Smooth muscle cell (in vitro differentiated cells): ENCODE data around the gene TMEM234. TPM values are rescaled to one million over a fixed set of nuclear protein-coding genes. Genes with fewer than 3 reads are reported as not detected.

Experiments
- DNase-seq: peaks from one replicate; lab custom pipeline; 2025; ENCODE audit not compliant: unreplicated experiment; lab: John Stamatoyannopoulos, UW
- H2AFZ ChIP-seq: fragments of 200-600 bp; sonication (generic); 2 replicates; pipeline ENCODE4 v1.6.0; 2016; ENCODE audit warnings: antibody characterized with exemption, low read depth, mild to moderate bottlenecking
- H3F3A ChIP-seq: fragments of 200-600 bp; sonication (generic); 2 replicates; pipeline ENCODE4 v1.6.0; 2017; ENCODE audit warnings: antibody characterized with exemption, low read depth
- H3K27ac ChIP-seq: fragments of 200-600 bp; sonication (generic); 2 replicates; pipeline ENCODE4 v1.5.1; 2016; ENCODE audit warnings: low read depth, mild to moderate bottlenecking
- H3K27me3 ChIP-seq: fragments of 200-600 bp; sonication (generic); 2 replicates; pipeline ENCODE4 v1.6.1; 2016; ENCODE audit warnings: low read depth, mild to moderate bottlenecking
- H3K36me3 ChIP-seq: fragments of 200-600 bp; sonication (generic); 2 replicates; pipeline ENCODE4 v1.5.1; 2016; ENCODE audit warnings: low read depth
- H3K4me1 ChIP-seq: fragments of 200-600 bp; sonication (generic); 2 replicates; pipeline ENCODE4 v1.5.1; 2016; ENCODE audit warnings: low read depth
- H3K4me2 ChIP-seq: fragments of 200-600 bp; sonication (generic); 2 replicates; pipeline ENCODE4 v1.6.0; 2016; ENCODE audit warnings: mild to moderate bottlenecking
- H3K4me3 ChIP-seq: fragments of 200-600 bp; sonication (generic); 2 replicates; pipeline ENCODE4 v1.5.1; 2016; ENCODE audit warnings: mild to moderate bottlenecking
- H3K79me2 ChIP-seq: fragments of 200-600 bp; sonication (generic); 2 replicates; pipeline ENCODE4 v1.6.0; 2016; ENCODE audit warnings: low read depth, mild to moderate bottlenecking
- H3K9ac ChIP-seq: fragments of 200-600 bp; sonication (generic); 2 replicates; pipeline ENCODE4 v1.6.0; 2016; ENCODE audit warnings: low read depth
- H3K9me3 ChIP-seq: fragments of 200-600 bp; sonication (generic); replicated peaks from 2 replicates; pipeline ENCODE4 v1.5.1; 2016; ENCODE audit warnings: low read depth
- H4K20me1 ChIP-seq: fragments of 200-600 bp; sonication (generic); 2 replicates; pipeline ENCODE4 v1.6.0; 2016; ENCODE audit warnings: low read depth
- WGBS: methylation state at CpG from one replicate; pipeline ENCODE4 v1.1.7; 2016; ENCODE audit warnings: low lambda C conversion rate; 5-methylcytosine and 5-hydroxymethylcytosine counted together
- polyA plus RNA-seq: library from polyadenylated mRNA; unstranded; fragments of >200 nt; fragmentation: Nextera tagmentation; extraction: Ambion mirVana; gene quantifications from 2 replicates; pipeline ENCODE4 v1.2.1, GENCODE V29; 2016
- total RNA-seq: library from RNA; depleted of rRNA; stranded (reverse); fragments of >200 nt; gene quantifications from 2 replicates; pipeline ENCODE4 v1.2.3, GENCODE V29; 2014
- TF ChIP-seq, protein P1 (sequence below): fragments of 200-600 bp; sonication (generic); IDR thresholded peaks from 2 replicates; pipeline ENCODE4 v1.5.1; 2017; ENCODE audit warnings: borderline replicate concordance, mild to moderate bottlenecking, antibody characterized with exemption; ENCODE audit not compliant: insufficient read depth, poor library complexity, severe bottlenecking

Gene TMEM234
- total and polyA plus RNA-seq, 2 experiments from 2014 or later = 10.9 to 19.8 TPM

DNA sequence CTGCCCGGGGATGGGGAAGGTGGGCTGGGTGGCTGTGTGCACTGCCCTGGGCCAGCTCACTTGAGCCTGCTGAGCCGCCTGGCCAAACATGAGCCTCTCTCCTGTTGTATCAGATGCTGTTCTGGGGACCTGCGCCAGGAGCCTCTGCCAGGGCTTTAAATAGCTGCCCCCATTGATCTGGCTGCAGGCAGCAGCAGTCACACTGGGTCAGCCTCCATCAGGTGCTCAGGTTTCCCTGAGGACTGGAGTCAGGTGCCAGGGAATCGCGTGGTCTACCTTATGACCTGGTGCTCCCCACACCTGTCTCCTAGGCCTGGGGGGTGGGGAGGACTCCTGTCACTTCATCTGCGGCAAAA, 22.5 kb downstream of the TMEM234 start:
- Histone ChIP-seq H3K4me1 (peaks cover 18% of the 10 kb centered on the region), H3K27me3 (no peaks in the 10 kb centered on the region), H2AFZ (no peak overlapping the region), H4K20me1 (peaks cover 11% of the 10 kb centered on the region), H3K4me3 (peak overlapping the region; percentile 72), H3F3A (peaks cover 40% of the 10 kb centered on the region), H3K4me2 (peak overlapping the region; percentile 96), H3K36me3 (no peaks in the 10 kb centered on the region), H3K79me2 (no peaks in the 10 kb centered on the region), H3K27ac (peak overlapping the region; percentile 99), H3K9me3 (no peaks in the 10 kb centered on the region), H3K9ac (peak overlapping the region; percentile 97)
- TF ChIP-seq, protein P1, sequence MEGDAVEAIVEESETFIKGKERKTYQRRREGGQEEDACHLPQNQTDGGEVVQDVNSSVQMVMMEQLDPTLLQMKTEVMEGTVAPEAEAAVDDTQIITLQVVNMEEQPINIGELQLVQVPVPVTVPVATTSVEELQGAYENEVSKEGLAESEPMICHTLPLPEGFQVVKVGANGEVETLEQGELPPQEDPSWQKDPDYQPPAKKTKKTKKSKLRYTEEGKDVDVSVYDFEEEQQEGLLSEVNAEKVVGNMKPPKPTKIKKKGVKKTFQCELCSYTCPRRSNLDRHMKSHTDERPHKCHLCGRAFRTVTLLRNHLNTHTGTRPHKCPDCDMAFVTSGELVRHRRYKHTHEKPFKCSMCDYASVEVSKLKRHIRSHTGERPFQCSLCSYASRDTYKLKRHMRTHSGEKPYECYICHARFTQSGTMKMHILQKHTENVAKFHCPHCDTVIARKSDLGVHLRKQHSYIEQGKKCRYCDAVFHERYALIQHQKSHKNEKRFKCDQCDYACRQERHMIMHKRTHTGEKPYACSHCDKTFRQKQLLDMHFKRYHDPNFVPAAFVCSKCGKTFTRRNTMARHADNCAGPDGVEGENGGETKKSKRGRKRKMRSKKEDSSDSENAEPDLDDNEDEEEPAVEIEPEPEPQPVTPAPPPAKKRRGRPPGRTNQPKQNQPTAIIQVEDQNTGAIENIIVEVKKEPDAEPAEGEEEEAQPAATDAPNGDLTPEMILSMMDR = no peak
- no peak for DNase-seq
- 52% methylated on average over 6 of the region's 6 CpGs for WGBS

DNA sequence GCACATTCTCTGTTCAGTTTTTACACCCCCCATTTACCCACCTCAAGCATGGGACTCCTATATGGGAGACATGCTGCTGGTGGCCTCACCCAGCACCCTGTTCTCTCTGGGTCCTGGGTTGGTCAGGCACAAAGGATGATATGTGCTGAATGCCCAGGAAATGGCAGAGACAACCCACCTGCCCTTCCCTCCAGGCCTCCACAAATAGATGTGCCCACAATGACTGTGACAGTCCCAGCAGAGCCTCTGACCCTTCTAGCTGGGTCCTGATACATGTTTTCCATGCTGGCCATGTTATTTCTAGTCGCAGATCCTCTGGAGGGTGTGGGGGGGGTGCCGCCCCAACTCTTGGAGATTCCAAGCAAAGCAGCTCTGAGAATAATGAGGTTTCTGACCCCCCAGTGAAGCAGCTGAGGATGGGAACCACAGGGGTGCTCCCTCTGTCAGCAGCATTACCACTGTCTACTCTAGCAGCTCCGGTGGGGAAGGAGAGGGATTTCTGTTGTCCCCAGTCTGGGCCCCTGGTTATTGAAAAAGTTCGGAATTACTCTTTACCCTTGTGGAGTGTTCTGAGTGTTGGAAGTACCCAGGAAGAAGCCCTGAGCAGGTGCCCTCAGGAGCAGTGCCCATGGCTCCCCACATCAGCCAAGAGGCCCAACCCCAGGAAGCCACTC, 23.0 kb downstream of the TMEM234 start:
- peaks cover 3% of the 10 kb centered on the region for H3K36me3 ChIP-seq
- WGBS = 90% methylated on average over 4 of the region's 4 CpGs

DNA sequence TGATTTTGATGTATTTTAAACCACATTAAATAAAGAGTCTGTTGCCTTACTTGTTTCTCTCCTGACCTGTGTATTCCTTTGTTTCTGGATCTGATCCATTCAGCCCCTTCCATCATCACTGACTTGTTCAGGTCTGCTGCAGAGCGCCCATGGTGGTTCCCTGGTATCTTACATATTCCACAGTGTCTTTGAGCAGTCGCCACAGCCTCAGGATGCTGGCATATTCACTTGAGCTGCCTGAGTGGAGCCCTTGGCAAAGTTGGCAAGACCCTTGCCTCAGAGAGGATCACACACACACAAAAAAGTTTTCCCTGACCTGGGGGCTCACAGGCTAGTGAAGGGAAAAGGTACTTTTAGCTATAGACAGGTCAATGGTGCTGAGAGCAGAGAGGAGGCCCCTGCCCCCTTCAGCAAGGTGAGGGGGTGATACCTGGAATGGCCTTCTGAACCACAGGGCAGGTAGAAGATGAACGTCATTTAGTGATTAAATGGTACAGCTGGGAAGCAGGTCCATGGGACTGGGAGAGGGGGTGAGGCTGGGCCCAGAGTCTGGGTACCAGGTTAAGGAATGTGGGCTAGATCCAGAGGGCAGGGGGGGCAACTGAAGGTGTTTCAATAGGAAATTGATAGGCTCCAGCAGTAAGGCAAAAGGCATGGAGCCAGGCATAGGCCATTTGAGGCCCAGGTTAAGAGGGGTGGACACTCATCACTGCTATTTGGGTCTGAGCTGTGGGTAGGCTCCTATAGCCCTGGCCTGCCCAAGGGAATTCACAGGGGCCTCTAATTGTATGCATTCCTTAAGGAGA, 23.7 kb downstream of the TMEM234 start:
- DNase-seq = no peak
- H3K4me3 ChIP-seq = no peak overlapping the region
- H3K4me1 ChIP-seq = peaks cover 18% of the 10 kb centered on the region
- no peaks in the 10 kb centered on the region for H3K27me3 ChIP-seq
- H3K79me2 ChIP-seq = no peaks in the 10 kb centered on the region
- no peaks in the 10 kb centered on the region for H3K9me3 ChIP-seq
- no peak overlapping the region for H3K27ac ChIP-seq
- WGBS = 94% methylated on average over 3 of the region's 3 CpGs
- peaks cover 9% of the 10 kb centered on the region for H3K36me3 ChIP-seq
- no peak overlapping the region for H3K4me2 ChIP-seq
- peaks cover 40% of the 10 kb centered on the region for H3F3A ChIP-seq
- H4K20me1 ChIP-seq = peaks cover 11% of the 10 kb centered on the region
- TF ChIP-seq, protein P1 = no peak
- H3K9ac ChIP-seq = no peak overlapping the region
- H2AFZ ChIP-seq = no peak overlapping the region

More for the DNA sequence above, 23.0 kb downstream of the TMEM234 start:
- no peaks in the 10 kb centered on the region for H3K9me3 ChIP-seq
- TF ChIP-seq, protein P1 = no peak
- peaks cover 40% of the 10 kb centered on the region for H3F3A ChIP-seq
- peaks cover 11% of the 10 kb centered on the region for H4K20me1 ChIP-seq
- no peak for DNase-seq
- H3K4me1 ChIP-seq = peaks cover 18% of the 10 kb centered on the region
- H3K79me2 ChIP-seq = no peaks in the 10 kb centered on the region
- peak overlapping the region; percentile 99 for H3K27ac ChIP-seq
- no peak overlapping the region for H2AFZ ChIP-seq
- no peak overlapping the region for H3K4me3 ChIP-seq
- no peak overlapping the region for H3K9ac ChIP-seq
- H3K4me2 ChIP-seq = no peak overlapping the region
- H3K27me3 ChIP-seq = no peaks in the 10 kb centered on the region
